SIG-M5 treated with dmso at 0.1 percent for 504 hours (cell line): ENCODE measurements around the gene UBA7.
"Not testable (repeated sequence)": the region's sequence is repeated elsewhere in the genome, so short reads cannot be mapped to it uniquely, and the experiment has no call there.

Experiments used
- DNase-seq: peaks from one replicate; lab custom pipeline; 2025; ENCODE audit not compliant: unreplicated experiment; lab: John Stamatoyannopoulos, UW

The UBA7 gene, protein sequence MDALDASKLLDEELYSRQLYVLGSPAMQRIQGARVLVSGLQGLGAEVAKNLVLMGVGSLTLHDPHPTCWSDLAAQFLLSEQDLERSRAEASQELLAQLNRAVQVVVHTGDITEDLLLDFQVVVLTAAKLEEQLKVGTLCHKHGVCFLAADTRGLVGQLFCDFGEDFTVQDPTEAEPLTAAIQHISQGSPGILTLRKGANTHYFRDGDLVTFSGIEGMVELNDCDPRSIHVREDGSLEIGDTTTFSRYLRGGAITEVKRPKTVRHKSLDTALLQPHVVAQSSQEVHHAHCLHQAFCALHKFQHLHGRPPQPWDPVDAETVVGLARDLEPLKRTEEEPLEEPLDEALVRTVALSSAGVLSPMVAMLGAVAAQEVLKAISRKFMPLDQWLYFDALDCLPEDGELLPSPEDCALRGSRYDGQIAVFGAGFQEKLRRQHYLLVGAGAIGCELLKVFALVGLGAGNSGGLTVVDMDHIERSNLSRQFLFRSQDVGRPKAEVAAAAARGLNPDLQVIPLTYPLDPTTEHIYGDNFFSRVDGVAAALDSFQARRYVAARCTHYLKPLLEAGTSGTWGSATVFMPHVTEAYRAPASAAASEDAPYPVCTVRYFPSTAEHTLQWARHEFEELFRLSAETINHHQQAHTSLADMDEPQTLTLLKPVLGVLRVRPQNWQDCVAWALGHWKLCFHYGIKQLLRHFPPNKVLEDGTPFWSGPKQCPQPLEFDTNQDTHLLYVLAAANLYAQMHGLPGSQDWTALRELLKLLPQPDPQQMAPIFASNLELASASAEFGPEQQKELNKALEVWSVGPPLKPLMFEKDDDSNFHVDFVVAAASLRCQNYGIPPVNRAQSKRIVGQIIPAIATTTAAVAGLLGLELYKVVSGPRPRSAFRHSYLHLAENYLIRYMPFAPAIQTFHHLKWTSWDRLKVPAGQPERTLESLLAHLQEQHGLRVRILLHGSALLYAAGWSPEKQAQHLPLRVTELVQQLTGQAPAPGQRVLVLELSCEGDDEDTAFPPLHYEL

GRCh38 chr3:49813497-49814174 lies at the start of gene UBA7:
UBA7 (minus strand) TSS chr3:49813953; CDS start chr3:49813787, 166 bp downstream.
- DNase-seq: peak; percentile 6

GRCh38 chr3:49859576-49860305 lies 46.0 kb upstream of the UBA7 start:
- no peak for DNase-seq

- peak; percentile 93 for DNase-seq
Observed at GRCh38 chr3:49856181-49857005, 42.6 kb upstream of the UBA7 start, which contains the start of gene TRAIP. TRAIP (minus strand) TSS chr3:49856564; CDS start chr3:49856453, 111 bp downstream.

DNA sequence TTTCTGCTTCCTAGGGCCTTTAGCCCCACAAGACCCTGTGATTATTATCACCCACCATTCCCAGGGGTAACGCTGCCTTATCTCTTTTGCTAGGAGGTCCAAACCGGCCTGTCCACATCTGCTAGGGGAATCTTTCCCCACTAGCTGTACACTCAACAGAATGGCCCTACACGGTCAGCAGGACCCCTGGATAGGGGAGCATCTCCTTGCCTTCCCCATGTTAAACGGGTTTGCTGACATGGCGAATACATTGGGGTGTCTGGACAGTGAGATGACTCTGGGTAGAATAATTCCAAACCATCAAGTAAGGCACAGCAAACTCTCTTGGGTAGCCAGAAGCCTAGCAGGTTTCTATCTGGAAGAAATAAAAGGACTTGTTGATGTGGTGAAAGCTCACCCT lies 41.9 kb upstream of the UBA7 start:
- no peak for DNase-seq

DNA sequence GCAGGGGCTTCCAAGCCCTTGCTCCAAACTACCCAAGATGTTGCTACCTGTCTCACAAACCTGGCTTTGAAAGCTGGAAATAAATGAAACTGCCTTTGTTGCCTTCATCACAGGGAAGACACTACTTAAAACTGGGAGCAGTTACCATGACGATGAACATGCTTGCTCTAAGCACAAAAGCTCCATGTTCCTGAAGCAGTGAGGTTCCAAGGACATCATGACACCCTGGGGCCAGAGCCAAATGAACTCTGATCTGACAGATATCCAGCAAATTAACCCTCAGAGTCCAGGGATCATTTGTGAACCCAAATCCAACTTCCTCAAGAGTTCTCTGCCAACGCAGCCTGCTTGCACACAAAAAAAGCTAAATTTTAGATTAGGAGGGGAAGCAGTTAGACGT lies 31.9 kb upstream of the UBA7 start:
- DNase-seq: no peak

DNA sequence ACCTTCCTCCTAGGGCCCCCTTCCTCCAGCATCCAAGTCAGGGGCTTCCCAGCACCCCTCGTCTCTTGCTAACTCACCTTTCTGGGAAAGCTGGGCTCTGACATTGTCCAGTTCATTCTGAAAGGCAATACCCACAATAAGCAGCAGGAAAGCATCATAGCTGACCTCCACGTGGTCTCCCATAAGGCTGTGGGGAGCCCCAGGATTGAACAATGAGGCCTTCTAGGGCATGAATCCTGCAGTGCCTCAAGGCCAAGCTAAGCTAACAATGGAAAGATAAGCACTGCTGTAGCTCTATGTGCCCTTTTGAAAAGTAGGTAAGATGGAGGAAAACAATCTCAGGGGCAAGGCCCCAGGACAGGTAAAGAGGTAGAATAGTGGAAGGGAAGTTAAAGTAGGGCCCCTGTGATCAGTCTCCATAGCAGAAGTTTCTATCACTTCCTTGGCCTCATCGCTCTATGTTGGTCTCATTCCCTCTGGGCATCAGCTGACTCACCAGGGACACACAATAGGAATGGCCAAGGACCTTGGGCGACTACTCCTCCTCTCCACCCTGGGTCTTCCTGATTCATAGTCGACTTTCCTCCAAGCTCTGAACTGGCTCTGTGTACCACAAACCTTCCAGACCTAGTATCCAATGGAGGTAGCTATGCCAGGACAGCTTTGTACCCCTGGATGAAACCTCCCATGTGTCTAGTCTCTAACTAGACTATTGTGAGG lies 30.9 kb upstream of the UBA7 start:
- DNase-seq: no peak

- DNase-seq: no peak
Observed at GRCh38 chr3:49842843-49843517, 29.2 kb upstream of the UBA7 start.

GRCh38 chr3:49841806-49842205 lies 28.1 kb upstream of the UBA7 start:
- no peak for DNase-seq

- peak; percentile 18 for DNase-seq
Observed at GRCh38 chr3:49841126-49841696, 27.5 kb upstream of the UBA7 start.

- DNase-seq: no peak
Observed at GRCh38 chr3:49840388-49840787, 26.6 kb upstream of the UBA7 start.

- DNase-seq: peak; percentile 73
Observed at GRCh38 chr3:49839193-49839809, 25.5 kb upstream of the UBA7 start.

- DNase-seq: no peak
Observed at GRCh38 chr3:49831341-49831740, 17.6 kb upstream of the UBA7 start.

DNA sequence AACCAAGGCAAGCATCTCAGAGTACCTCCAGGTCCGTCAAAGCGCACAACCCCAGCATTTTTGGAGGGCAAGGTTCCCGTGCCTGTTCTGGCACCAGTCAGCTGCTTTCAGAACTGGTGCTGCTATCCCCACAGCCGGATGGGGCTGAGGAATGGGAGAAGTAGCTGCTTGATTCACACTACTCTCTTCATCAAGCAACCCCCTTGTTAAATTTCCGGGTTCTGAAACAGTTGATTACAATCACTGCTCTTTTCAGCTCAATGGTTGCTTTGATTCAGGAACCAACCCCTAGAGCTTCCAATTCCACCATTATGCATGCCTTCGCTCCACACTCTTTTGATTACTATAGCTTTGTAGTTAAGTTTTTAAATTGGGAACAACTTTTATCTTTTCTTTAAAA lies 12.3 kb upstream of the UBA7 start:
- DNase-seq: no peak

DNA sequence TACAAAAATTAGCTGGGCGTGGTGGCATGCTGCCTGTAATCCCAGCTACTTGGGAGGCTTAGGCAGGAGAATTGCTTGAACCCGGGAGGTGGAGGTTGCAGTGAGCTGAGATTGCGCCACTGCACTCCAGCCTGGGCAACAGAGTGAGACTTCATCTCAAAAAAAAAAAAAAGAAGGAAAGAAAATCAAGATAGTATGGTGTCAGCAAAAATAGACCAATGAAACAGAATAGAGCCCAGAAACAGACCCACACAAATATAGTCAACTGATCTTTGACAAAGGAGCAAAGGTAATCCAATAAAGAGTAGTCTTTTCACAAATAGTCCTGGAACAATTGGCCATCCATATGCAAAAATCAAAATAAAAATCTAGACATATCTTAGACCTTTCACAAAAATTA lies 9.4 kb upstream of the UBA7 start:
- not testable (repeated sequence) for DNase-seq

DNA sequence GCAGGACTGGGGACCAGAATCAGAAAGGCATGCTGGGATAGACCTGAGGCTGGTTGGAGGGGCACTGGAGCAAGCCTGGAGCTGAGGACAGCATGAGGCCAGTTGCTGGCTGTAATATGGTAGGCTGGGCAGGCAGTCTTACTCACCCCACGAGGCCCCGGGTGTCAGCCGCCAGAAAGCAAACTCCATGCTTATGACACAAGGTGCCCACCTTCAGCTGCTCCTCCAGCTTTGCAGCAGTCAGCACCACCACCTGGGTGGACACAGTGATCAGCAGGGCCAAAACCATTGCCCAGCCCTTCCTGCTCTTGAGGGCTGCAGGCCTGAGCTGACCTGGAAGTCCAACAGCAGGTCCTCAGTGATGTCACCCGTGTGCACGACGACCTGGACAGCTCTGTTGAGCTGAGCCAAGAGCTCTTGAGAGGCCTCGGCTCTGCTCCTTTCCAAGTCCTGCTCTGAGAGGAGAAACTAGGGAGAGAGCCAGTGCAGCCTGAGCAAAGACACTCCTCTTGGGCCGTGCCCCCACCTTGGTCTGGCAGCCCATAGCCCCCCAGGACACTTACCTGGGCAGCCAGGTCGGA lies 747 bp downstream of the UBA7 start:
- DNase-seq: no peak

- no peak for DNase-seq
Observed at GRCh38 chr3:49807431-49808114, 6.2 kb downstream of the UBA7 start.

DNA sequence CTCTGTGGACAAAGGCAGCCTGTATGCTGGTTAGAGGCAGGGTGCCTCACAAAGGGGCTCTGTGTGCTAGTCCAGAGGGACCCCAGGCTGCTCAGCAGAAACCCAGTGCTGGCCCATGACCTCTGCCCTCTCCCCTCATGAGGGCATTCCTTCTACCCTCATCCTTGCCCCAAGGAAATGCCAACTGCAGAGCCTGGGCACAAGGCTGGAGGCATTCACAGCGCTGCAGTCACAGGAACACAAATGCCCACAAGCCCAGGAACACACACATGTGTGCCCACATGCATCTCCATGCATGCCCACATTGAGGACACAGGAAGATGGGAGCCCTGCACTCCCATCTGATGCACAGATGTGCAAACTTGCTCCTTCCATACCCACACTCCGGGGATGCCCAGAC lies 6.9 kb downstream of the UBA7 start:
- DNase-seq: no peak
